ENCODE results near the gene CSRNP2. TPM values are rescaled to one million over a fixed set of nuclear protein-coding genes. Genes with fewer than 3 reads are reported as not detected.

Gene CSRNP2
- total and polyA plus RNA-seq, 2 of the 13 experiments (the other 11 are each of a cell fraction or from before 2014, with no cell fraction given) = 4.8 to 7.3 TPM

DNA sequence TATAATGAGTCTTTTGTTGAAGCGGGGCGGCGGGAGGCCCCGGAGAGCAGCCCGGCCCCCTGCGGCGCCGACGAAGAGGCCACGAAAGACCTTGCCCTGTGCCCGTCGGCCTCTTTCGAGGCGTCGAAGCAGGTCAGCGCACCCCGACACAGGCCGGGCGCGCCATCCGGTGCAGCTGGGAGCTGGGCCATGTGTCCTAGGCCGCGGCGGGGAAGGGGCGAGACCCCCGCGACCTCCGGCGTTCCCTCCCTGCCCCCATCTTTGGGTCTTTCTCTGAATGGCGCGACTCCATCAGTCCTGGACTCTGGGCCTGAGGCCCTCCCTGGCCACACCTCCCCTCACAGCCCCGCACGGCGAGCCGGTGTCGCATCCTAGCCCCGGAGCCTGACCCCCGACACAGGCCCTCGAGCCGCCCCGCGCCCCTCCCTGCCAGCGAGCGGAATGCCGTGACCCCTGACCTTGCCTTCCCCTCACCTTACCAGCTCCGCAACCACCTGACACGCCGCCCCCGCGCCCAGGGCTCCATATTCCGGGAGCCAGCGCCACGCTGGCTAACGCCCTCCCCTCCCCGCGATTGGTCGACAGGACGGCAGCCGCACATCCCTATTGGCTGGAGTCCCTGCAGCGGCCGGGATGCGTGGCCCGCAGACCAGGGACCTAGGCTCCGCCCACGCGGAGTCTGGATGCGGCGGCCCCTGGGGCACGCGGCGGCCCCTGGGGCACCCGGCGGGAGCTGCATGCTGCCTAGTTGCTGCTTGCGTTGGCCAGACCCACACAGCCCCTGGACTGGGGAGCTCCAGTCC lies 57.4 kb downstream of the CSRNP2 start, which contains the start of gene SLC11A2 (continued):
- TF ChIP-seq KIAA2018 (CRISPR knock-in tag; IDR thresholded peaks at IDR 0.05; ENCODE audit: borderline replicate concordance) (no peak), ZNF121 (CRISPR knock-in tag; IDR thresholded peaks at IDR 0.05) (no peak; the same call in 1 of the 2 replicates), ARNTL (CRISPR knock-in tag; IDR thresholded peaks at IDR 0.05) (peak; percentile 84), GPBP1L1 (CRISPR knock-in tag; IDR thresholded peaks at IDR 0.05) (no peak), ZFP41 (CRISPR knock-in tag; IDR thresholded peaks at IDR 0.05; ENCODE audit: borderline replicate concordance) (no peak; the same call in 1 of the 2 replicates), TOE1 (CRISPR knock-in tag; IDR thresholded peaks at IDR 0.05) (no peak), NFKB2 (CRISPR knock-in tag; IDR thresholded peaks at IDR 0.05; ENCODE audit: borderline replicate concordance) (peak; percentile 52), ZNF468 (CRISPR knock-in tag; IDR thresholded peaks at IDR 0.05) (peak; percentile 61; the same call in 1 of the 2 replicates), FUBP1 (CRISPR knock-in tag; IDR thresholded peaks at IDR 0.05; ENCODE audit: borderline replicate concordance) (no peak), ZNF180 (CRISPR knock-in tag; IDR thresholded peaks at IDR 0.05; ENCODE audit: borderline replicate concordance, low read depth) (no peak), ZNF30 (CRISPR knock-in tag; IDR thresholded peaks at IDR 0.05) (no peak)
- TF ChIP-seq, protein P1, sequence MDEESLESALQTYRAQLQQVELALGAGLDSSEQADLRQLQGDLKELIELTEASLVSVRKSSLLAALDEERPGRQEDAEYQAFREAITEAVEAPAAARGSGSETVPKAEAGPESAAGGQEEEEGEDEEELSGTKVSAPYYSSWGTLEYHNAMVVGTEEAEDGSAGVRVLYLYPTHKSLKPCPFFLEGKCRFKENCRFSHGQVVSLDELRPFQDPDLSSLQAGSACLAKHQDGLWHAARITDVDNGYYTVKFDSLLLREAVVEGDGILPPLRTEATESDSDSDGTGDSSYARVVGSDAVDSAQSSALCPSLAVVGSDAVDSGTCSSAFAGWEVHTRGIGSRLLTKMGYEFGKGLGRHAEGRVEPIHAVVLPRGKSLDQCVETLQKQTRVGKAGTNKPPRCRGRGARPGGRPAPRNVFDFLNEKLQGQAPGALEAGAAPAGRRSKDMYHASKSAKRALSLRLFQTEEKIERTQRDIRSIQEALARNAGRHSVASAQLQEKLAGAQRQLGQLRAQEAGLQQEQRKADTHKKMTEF (CRISPR knock-in tag; IDR thresholded peaks at IDR 0.05) = peak; percentile 86
- TF ChIP-seq, protein P2, sequence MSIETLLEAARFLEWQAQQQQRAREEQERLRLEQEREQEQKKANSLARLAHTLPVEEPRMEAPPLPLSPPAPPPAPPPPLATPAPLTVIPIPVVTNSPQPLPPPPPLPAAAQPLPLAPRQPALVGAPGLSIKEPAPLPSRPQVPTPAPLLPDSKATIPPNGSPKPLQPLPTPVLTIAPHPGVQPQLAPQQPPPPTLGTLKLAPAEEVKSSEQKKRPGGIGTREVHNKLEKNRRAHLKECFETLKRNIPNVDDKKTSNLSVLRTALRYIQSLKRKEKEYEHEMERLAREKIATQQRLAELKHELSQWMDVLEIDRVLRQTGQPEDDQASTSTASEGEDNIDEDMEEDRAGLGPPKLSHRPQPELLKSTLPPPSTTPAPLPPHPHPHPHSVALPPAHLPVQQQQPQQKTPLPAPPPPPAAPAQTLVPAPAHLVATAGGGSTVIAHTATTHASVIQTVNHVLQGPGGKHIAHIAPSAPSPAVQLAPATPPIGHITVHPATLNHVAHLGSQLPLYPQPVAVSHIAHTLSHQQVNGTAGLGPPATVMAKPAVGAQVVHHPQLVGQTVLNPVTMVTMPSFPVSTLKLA (IDR thresholded peaks at IDR 0.05) = peak; percentile 48

Data from HepG2 (cell line).